Fibroblast of peridontal ligament (primary cell): Measurements from ENCODE around the gene CD70.
"Not testable (repeated sequence)": the region's sequence is repeated elsewhere in the genome, so short reads cannot be mapped to it uniquely, and the experiment has no call there.

ENCODE experiments used
- DNase-seq: peaks from one replicate; pipeline ENCODE4 v3.0.0-alpha.2; 2010; ENCODE audit errors: extremely low read depth

CD70 gene

GRCh38 chr19:6597471-6598253, 6.7 kb upstream of the CD70 start:
- DNase-seq: not testable (repeated sequence)

- DNase-seq: no peak
Measured at GRCh38 chr19:6596621-6597020, 5.7 kb upstream of the CD70 start.

DNA sequence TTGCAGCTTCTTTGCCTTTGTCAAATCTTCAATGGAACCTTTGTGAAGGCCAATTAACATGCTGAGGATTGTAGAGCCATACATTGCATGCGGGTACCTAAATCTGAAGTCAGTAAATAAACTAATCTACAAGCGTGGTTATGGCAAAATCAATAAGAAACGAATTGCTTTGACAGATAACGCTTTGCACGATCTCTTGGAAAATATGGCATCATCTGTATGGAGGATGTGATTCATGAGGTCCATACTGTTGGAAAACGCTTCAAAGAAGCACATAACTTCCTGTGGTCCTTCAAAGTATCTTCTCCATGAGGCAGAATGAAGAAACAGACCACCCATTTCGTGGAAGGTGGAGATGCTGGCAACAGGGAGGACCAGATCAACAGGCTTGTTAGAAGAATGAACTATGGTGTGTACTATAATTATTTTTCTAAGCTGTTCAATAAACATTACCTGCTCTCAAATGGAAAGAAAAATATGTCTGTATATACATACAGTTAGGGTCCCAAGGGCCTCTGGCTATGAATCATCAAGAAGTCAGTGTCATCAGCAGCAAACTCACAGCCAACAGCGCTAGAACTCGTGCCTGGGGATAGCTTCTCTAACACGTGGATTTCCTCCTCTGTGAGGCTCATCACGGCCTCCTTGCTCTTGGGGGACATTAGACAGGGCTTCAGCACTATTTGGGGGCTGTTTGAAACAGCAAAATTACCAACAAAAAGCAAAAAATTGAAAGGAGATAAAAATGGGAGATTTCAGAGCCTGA, 2.9 kb upstream of the CD70 start:
- DNase-seq: no peak

DNA sequence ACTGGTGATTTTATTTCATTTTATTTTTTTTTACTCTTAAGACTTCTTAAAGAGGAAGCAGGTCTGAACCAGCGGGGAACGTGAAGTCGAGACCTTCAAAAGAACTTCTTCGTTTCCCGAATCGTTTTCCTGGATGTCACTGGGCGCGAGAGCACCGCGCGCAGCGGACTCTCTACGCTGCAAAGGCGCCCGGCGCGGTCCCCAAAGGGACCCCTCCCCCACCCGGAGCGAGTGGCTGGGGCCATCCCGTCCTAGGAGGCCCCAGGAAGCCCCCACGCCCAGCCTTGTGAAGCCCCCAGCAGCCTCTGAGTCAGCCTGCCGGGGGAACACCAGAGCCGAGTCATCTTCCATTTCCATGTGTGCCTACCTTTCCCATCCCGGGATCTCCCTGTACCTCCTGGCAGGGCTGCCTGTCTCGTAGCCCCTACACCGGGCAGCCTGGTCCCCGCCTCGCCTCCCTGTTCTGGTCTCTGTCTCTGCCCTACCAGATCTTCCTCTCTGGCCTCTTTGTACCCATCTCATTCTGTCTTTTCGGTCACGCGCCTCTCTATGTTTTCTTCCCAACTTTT, 608 bp downstream of the CD70 start:
- DNase-seq: no peak

- no peak for DNase-seq
Measured at GRCh38 chr19:6589711-6590257, 1.2 kb downstream of the CD70 start.

- DNase-seq: no peak
Measured at GRCh38 chr19:6588508-6589345, 2.2 kb downstream of the CD70 start.

DNA sequence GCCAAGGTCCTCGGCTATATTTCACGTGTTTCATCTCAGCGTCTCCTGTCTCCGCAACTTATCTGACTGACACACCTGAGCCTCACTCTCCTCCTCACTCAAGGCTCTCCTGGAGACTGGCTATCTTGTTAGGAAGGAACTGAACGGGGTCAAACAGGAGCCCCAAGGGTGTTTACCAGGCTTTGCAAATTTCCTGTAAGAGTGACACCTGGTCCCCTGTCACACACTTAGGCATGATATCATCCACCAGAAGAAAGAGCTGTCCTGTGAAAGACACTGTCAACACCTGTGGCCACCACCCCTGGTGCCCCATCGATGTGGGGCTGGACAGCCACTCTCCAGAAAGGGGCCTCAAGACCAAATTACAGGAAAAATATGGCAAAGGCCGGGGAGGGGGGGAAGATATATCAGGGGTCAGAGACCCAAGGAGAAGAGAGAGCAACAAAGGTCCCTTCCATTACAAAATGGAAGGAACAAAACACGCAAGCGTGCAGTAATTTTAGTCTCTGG, 2.9 kb downstream of the CD70 start:
- DNase-seq: no peak

DNA sequence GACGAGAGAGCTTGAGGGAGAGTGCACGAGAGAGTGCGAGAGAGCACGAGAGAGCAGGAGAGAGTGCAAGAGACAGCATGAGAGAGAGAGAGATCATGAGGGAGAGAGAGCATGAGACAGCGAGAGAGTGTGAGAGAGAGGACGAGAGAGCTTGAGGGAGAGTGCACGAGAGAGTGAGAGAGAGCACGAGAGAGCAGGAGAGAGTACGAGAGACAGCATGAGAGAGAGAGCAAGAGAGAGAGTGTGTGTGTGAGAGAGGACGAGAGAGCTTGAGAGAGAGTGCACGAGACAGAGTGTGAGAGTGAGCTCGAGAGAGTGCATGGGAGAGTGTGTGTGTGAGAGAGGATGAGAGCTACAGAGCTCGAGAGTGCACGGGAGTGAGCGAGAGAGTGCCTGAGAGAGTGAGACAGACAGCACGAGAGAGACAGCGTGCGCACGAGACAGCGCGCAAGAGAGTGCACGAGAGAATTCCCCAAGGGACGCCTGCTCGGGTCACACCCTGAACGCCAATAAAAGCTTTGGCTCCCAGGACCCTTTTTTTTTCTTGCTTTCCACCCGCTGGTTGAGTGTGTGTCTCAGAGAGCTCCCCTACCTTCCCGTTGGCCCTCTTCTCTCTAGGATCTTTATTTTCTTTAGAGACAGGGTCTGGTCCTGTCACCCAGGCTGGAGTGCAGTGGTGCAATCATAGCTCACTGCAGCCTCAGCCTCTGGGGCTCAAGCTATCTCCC, 3.7 kb downstream of the CD70 start:
- DNase-seq: no peak

- DNase-seq: no peak
Measured at GRCh38 chr19:6586726-6587092, 4.2 kb downstream of the CD70 start.

DNA sequence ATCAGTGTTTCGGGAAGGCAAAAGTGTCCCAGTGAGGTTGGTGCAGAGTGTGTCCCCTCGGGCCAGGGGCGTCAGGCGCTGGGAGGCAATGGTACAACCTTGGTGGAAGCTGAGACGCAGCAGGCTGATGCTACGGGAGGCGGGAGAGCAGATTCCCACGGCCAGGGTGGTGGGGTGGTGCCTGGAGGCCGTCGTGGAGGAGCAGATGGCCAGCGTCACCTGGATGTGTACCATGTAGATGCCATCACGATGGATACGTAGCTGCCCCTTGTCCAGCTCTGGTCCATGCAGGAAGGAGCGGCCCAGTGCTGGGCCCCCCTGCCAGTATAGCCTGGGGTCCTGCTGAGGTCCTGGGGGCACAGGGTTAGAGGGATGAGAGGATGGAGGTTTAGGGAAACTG, 4.9 kb downstream of the CD70 start:
- no peak for DNase-seq

GRCh38 chr19:6582515-6583484, 8.2 kb downstream of the CD70 start:
- DNase-seq: not testable (repeated sequence)

DNA sequence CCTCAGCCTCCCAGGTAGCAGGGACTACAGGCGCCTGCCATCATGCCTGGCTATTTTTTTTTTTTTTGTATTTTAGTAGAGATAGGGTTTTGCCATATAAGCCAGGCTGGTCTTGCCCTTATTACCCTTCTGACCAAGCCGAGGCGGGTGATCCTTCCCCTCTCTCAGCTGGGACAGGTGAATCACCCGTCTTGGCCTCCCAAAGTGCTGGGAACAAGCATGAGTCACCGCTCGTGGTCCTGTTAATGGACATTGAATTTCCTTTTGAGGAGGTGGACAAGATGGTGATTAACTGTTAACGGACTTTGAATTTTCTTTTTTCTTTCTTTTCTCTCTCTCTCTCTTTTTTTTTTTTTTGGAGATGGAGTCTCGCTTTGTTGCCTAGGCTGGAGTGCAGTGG, 10.6 kb downstream of the CD70 start:
- no peak for DNase-seq

DNA sequence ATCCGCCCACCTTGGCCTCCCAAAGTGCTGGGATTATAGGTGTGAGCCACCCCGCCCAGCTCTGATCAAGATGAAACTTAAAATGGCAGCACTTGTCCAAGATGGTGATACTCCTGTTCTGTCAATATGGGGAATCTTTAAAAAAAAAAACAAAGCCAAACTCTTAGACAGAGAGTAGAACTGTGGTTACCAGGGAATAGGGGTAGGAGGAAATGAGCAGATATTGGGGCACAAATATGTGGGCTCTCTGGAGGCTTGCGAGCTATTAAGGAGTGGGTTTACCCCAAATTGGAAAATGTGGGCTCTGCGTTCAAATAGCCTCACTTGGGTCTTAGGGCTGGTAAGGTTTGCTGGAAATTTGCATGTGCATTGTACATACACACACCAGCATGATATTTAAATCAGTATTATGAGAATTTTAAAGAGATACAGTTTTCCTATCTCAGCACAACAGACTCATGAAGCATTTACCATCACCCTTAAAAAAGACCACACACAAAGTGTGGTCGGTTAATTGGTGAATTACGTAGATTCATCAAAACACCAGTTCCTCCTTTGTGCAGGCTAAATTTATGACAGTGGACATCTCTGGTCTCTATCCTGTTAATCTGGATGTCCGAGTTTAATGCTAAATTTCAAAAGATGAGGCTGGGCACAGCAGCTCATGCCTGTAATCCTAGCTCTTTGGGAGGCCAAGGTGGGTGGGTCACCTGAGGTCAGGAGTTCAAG, 11.3 kb downstream of the CD70 start:
- DNase-seq: no peak

DNA sequence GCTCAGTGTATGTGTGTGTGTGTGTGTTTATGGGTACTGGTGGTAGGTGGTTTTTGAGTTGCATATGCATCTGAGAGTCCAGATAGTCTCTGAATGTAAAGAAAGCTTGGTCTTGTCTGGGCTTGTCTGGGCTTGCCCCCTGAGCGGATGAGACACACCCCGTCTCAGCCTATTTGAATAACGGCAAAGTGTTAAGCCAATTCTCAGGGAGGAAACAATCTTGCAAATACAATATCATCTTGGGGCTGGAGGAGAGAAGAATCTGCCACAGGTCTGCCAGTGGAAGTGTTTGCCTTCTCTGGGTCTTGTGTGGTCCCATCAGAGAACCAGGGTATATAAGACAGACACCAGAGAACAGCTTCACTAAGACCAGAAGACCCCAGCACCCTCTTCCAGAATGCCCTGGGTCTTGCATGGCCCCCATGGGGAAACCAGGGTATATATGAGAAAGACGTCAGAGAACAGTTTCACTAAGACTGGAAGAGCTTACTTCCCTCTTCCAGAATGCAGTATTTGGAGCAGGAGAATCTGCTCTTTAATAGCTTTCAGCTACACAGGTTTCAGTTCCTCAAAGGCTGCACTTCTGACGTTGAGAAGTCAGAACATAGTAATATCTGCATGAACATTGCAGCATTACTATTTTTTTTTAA, 13.3 kb downstream of the CD70 start:
- no peak for DNase-seq

DNA sequence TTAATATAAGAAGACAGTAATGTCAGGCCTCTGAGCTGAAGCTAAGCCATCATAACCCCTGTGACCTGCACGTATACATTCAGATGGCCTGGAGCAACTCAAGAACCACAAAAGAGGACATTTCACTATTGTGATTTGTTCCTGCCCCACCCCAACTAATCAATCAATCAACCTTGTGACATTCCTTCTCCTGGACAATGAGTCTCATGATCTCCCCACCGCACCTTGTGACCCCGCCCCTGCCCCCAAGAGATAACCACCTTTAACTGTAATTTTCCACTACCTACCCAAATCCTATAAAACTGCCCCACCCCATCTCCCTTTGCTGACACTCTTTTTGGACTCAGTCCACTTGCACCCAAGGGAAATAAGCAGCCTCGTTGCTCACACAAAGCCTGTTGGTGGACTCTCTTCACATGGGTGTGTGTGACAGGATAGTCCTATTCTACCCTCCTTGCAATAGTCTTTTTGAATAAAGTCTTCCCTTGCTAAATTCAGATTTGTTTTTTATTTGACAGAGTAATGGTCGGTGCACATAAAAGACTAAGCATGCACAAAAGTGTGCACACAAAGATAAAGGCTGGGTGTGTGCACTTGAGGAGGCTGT, 14.0 kb downstream of the CD70 start:
- DNase-seq: no peak

DNA sequence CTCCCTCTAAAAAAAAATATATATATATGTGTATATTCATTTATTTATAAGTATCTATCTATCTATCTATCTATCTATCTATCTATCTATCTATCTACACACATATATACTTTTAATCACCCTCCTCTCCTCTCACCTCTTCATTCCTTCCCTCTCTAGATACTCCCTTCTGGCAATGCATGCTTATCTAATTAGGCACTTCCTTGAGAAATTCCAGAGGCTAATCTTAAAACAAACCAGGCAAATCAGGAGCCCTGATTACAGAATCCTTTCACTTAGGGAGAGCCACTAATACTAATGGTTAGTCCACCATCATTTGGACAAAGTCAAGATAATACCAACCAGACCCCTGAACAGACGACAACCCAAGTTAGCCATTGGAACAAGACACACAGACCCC, 17.6 kb downstream of the CD70 start:
- no peak for DNase-seq

DNA sequence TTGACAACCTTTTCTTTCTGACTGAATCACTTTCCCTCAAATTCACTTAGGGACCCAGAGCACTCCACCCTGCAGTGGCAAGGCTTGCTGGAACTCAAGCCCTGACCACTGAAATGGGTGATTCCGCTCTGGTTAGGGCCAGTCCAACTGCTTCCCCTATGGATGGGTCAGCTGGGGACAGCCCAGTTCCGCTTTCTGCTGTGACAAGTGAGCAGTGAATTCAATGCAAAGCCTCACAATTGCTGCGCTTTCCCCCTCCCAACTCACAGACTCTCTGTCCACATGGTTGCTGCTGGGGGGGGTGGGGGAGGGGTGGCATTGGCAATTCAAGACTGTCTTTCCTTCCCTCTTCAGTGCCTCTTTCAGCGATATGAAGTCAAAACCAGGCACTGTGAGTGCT, 18.7 kb downstream of the CD70 start:
- DNase-seq: no peak

- DNase-seq: no peak
Measured at GRCh38 chr19:6571167-6571566, 19.8 kb downstream of the CD70 start.
